ENCODE results near the gene LRRC32.

DNA sequence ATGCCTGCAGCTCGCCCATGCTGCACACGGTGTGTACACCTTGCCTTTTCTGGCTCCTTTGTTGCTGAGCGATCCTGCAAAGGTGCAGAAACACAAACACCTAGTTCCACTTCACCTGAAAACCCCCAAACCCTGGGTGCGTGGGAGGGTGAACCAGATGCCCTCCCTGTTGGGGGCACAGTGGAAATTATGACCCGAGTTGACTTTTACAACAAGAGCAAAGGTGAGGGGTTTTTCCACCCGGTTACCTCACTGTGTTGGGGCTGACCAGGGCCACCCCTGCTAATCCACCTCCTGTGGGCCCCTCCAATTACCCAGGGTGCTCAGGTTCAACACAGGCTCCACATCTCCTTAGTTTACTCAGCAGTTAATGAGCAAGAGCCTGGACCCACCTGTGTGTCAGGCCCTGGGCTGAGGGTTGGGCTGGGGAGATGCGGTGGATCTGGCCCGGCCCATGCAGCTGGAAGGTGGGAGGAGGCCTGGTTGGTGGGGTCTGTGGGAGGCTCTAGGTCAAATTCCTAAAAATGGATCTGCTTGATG lies 42.1 kb downstream of the LRRC32 start:
- TF ChIP-seq, protein P1, sequence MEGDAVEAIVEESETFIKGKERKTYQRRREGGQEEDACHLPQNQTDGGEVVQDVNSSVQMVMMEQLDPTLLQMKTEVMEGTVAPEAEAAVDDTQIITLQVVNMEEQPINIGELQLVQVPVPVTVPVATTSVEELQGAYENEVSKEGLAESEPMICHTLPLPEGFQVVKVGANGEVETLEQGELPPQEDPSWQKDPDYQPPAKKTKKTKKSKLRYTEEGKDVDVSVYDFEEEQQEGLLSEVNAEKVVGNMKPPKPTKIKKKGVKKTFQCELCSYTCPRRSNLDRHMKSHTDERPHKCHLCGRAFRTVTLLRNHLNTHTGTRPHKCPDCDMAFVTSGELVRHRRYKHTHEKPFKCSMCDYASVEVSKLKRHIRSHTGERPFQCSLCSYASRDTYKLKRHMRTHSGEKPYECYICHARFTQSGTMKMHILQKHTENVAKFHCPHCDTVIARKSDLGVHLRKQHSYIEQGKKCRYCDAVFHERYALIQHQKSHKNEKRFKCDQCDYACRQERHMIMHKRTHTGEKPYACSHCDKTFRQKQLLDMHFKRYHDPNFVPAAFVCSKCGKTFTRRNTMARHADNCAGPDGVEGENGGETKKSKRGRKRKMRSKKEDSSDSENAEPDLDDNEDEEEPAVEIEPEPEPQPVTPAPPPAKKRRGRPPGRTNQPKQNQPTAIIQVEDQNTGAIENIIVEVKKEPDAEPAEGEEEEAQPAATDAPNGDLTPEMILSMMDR (optimal IDR thresholded peaks at IDR 0.05 in 1 of 3, IDR thresholded peaks at IDR 0.05 in 1 of 3, conservative IDR thresholded peaks at IDR 0.05 in 1 of 3; ENCODE audit: extremely low read depth in 1 of 3, insufficient read depth in 2 of 3, low read length in 3 of 3): no peak
- no peak for TF ChIP-seq EZH2 (IDR thresholded peaks at IDR 0.05; ENCODE audit: low read length)

Data from keratinocyte (primary cell).